Measurements from ENCODE around the gene PLCB1. TPM values are rescaled to one million over a fixed set of nuclear protein-coding genes. Genes with fewer than 3 reads are reported as not detected.

PLCB1 gene
- total RNA-seq, 3 donors from 2014 or later: 12.2 to 106 (median 30.5) TPM

- TF ChIP-seq CTCF (IDR thresholded peaks at IDR 0.05) (no peak), POLR2AphosphoS5 (IDR thresholded peaks at IDR 0.05) (no peak), POLR2A (IDR thresholded peaks at IDR 0.05) (no peak)
- H3K4me3 ChIP-seq: no peak overlapping the region
- no peaks in the 10 kb centered on the region for H3K4me1 ChIP-seq
- no peaks in the 10 kb centered on the region for H3K9me3 ChIP-seq
- intact Hi-C loops (cut with DNase I; ENCODE audit: low total_unique reads): no loop called here
- H3K27ac ChIP-seq: no peak overlapping the region
- DNase-seq (ENCODE audit: low spot score in 2 of 2): no peak
- no peaks in the 10 kb centered on the region for H3K36me3 ChIP-seq
- no peaks in the 10 kb centered on the region for H3K27me3 ChIP-seq
Measured at GRCh38 chr20:8126181-8126580, 5.9 kb upstream of the PLCB1 start.

- intact Hi-C loops (cut with DNase I; ENCODE audit: low total_unique reads): no loop called here
- DNase-seq (ENCODE audit: low spot score in 2 of 2): no peak
- Histone ChIP-seq H3K4me1 (no peaks in the 10 kb centered on the region), H3K9me3 (no peaks in the 10 kb centered on the region), H3K27ac (no peak overlapping the region), H3K27me3 (no peaks in the 10 kb centered on the region), H3K36me3 (no peaks in the 10 kb centered on the region), H3K4me3 (no peak overlapping the region)
- TF ChIP-seq POLR2AphosphoS5 (IDR thresholded peaks at IDR 0.05) (no peak), POLR2A (IDR thresholded peaks at IDR 0.05) (no peak), CTCF (IDR thresholded peaks at IDR 0.05) (no peak)
Measured at GRCh38 chr20:8126841-8127378, 5.2 kb upstream of the PLCB1 start.

GRCh38 chr20:8127553-8128255 lies 4.4 kb upstream of the PLCB1 start:
- H3K27me3 ChIP-seq: no peaks in the 10 kb centered on the region
- TF ChIP-seq POLR2A (IDR thresholded peaks at IDR 0.05) (no peak), CTCF (IDR thresholded peaks at IDR 0.05) (no peak), POLR2AphosphoS5 (IDR thresholded peaks at IDR 0.05) (no peak)
- intact Hi-C loops (cut with DNase I; ENCODE audit: low total_unique reads): no loop called here
- no peaks in the 10 kb centered on the region for H3K9me3 ChIP-seq
- H3K27ac ChIP-seq: no peak overlapping the region
- no peak for DNase-seq (ENCODE audit: low spot score in 2 of 2)
- no peaks in the 10 kb centered on the region for H3K4me1 ChIP-seq
- no peaks in the 10 kb centered on the region for H3K36me3 ChIP-seq
- H3K4me3 ChIP-seq: no peak overlapping the region

- H3K4me3 ChIP-seq: no peak overlapping the region
- no peaks in the 10 kb centered on the region for H3K36me3 ChIP-seq
- intact Hi-C loops (cut with DNase I; ENCODE audit: low total_unique reads): no loop called here
- H3K27me3 ChIP-seq: no peaks in the 10 kb centered on the region
- H3K4me1 ChIP-seq: no peaks in the 10 kb centered on the region
- no peaks in the 10 kb centered on the region for H3K9me3 ChIP-seq
- H3K27ac ChIP-seq: no peak overlapping the region
- no peak for TF ChIP-seq POLR2A (IDR thresholded peaks at IDR 0.05)
- no peak for TF ChIP-seq POLR2AphosphoS5 (IDR thresholded peaks at IDR 0.05)
- no peak for TF ChIP-seq CTCF (IDR thresholded peaks at IDR 0.05)
- no peak for DNase-seq (ENCODE audit: low spot score in 2 of 2)
Measured at GRCh38 chr20:8128291-8129060, 3.6 kb upstream of the PLCB1 start.

Data from breast epithelium (tissue), 4 donors.